SK-N-MC (cell line): ENCODE data around the gene FANCI.

Source experiments
- EZH2 ChIP-seq: fragments of 200-600 bp; sonication (generic); IDR thresholded peaks from one replicate; pipeline ENCODE4 v1.6.1; 2017; ENCODE audit warnings: antibody characterized with exemption
- POLR2AphosphoS5 ChIP-seq: IDR thresholded peaks from 2 replicates; pipeline ENCODE4 v1.6.1; 2012; ENCODE audit warnings: mild to moderate bottlenecking, low read depth, low read length, borderline replicate concordance

GRCh38 chr15:89197503-89197971 lies 46.2 kb upstream of the FANCI start:
- no peak for TF ChIP-seq EZH2
- TF ChIP-seq POLR2AphosphoS5 = no peak
